ENCODE results near the gene CHCHD5.

DNA sequence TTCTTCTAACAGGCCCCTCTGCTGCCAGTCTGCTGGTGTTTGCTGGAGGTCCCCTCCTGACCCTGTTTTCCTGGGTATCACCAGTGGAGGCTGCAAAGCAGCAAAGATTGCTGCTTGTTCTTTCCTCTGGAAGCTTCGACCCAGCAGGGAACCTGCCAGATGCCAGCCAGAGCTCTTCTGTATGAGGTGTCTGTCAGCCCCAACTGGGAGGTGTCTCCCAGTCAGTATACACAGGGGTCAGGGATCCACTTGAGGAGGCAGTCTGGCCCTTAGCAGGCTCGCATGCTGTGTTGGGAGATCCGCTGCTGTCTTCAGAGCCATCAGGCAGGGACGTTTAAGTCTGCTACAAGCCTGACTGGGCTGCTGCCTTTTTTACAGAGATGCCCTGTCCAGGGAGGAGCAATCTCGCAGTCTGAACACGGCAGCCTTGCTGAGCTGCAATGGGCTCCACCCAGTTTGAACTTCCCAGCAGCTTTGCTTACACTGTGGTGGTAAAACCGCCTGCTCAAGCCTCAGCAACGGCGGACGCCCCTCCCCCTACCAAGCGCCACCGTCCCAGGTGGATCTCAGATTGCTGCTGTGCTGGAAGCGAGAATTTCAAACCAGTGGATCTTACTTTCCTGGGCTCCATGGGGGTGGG is 29.9 kb downstream of the CHCHD5 start:
- TF ChIP-seq, protein P1, sequence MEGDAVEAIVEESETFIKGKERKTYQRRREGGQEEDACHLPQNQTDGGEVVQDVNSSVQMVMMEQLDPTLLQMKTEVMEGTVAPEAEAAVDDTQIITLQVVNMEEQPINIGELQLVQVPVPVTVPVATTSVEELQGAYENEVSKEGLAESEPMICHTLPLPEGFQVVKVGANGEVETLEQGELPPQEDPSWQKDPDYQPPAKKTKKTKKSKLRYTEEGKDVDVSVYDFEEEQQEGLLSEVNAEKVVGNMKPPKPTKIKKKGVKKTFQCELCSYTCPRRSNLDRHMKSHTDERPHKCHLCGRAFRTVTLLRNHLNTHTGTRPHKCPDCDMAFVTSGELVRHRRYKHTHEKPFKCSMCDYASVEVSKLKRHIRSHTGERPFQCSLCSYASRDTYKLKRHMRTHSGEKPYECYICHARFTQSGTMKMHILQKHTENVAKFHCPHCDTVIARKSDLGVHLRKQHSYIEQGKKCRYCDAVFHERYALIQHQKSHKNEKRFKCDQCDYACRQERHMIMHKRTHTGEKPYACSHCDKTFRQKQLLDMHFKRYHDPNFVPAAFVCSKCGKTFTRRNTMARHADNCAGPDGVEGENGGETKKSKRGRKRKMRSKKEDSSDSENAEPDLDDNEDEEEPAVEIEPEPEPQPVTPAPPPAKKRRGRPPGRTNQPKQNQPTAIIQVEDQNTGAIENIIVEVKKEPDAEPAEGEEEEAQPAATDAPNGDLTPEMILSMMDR (IDR thresholded peaks at IDR 0.05) = no peak
- TF ChIP-seq EZH2 (IDR thresholded peaks at IDR 0.05) (no peak), EZH2phosphoT487 (IDR thresholded peaks at IDR 0.05) (no peak)
